H1 (cell line): ENCODE data around the gene ASGR1. TPM values are rescaled to one million over a fixed set of nuclear protein-coding genes. Genes with fewer than 3 reads are reported as not detected.

Experiments
- CTCF ChIA-PET: fragments of 300-600 bp; sonication (Branson Sonifier 250); formaldehyde crosslinking; loops from one replicate; lab custom pipeline; 2021; ENCODE audit not compliant: partially characterized antibody; lab: Charles Lee
- POLR2A ChIA-PET: fragments of 300-600 bp; sonication (Branson Sonifier 250); formaldehyde crosslinking; loops from one replicate; lab custom pipeline; 2021; ENCODE audit warnings: inconsistent platforms; ENCODE audit not compliant: partially characterized antibody; lab: Charles Lee
- DNase-seq, 2 experiments: peaks; one replicate each; pipeline versions ENCODE4 v3.0.0 to v3.0.0-alpha.2; 2010 to 2022; ENCODE audit warnings: low spot score in 2 of 2, low read depth in 1 of 2, mixed read lengths in 1 of 2
- FAIRE-seq: peaks from 2 replicates; lab custom pipeline; 2011; peaks lifted over from hg19 to GRCh38; lab: Jason Lieb, UNC
- H2AFZ ChIP-seq: 2 replicates; pipeline ENCODE4 v1.8.1; 2012; ENCODE audit warnings: low read length, inconsistent platforms
- H2AK5ac ChIP-seq: 2 replicates; pipeline ENCODE4 v1.6.1; 2013; ENCODE audit warnings: low read depth, low read length
- H2BK120ac ChIP-seq: replicated peaks from 2 replicates; pipeline ENCODE3; 2013; ENCODE audit warnings: low read depth, low read length, inconsistent platforms
- H2BK12ac ChIP-seq: 2 replicates; pipeline ENCODE4 v1.6.1; 2013; ENCODE audit warnings: low read depth, low read length
- H2BK15ac ChIP-seq: 2 replicates; pipeline ENCODE4 v1.6.1; 2013; ENCODE audit warnings: low read length
- H2BK20ac ChIP-seq: 2 replicates; pipeline ENCODE4 v1.6.1; 2013; ENCODE audit warnings: low read length
- H2BK5ac ChIP-seq: 2 replicates; pipeline ENCODE4 v1.6.1; 2013; ENCODE audit warnings: low read depth, low read length
- H3K14ac ChIP-seq: 2 replicates; pipeline ENCODE4 v1.6.1; 2013; ENCODE audit warnings: inconsistent platforms; ENCODE audit not compliant: insufficient read length
- H3K18ac ChIP-seq: 2 replicates; pipeline ENCODE4 v1.6.1; 2013; ENCODE audit warnings: low read length; ENCODE audit errors: extremely low read depth
- H3K23ac ChIP-seq: 2 replicates; pipeline ENCODE4 v1.6.1; 2013; ENCODE audit warnings: inconsistent platforms; ENCODE audit not compliant: insufficient read length
- H3K23me2 ChIP-seq: 2 replicates; pipeline ENCODE4 v1.6.1; 2013; ENCODE audit warnings: low read depth, low read length
- H3K27ac ChIP-seq: 2 replicates; pipeline ENCODE4 v1.6.1; 2011; ENCODE audit warnings: low read depth, low read length, inconsistent platforms
- H3K27me3 ChIP-seq, 4 experiments: replicated peaks in 1 of 4; 1 replicate in 1 of 4; 2 replicates in 3 of 4; pipeline versions ENCODE4 v1.6.1 to v1.8.1; 2011 to 2013; ENCODE audit warnings: low read length in 3 of 4, mild to moderate bottlenecking in 3 of 4, inconsistent platforms in 2 of 4, mixed read lengths in 2 of 4, moderate library complexity in 1 of 4; ENCODE audit not compliant: control insufficient read depth in 3 of 4, insufficient read depth in 3 of 4; ENCODE audit errors: extremely low read depth in 1 of 4
- H3K36me3 ChIP-seq, 4 experiments: 2 replicates each; pipeline versions ENCODE4 v1.6.1 to v1.8.1; 2011 to 2013; ENCODE audit warnings: mild to moderate bottlenecking in 4 of 4, low read length in 3 of 4, moderate library complexity in 2 of 4, control low read depth in 1 of 4, inconsistent platforms in 1 of 4; ENCODE audit not compliant: insufficient read depth in 4 of 4, control insufficient read depth in 2 of 4
- H3K4ac ChIP-seq: replicated peaks from 2 replicates; pipeline ENCODE3; 2013; ENCODE audit warnings: low read length, low read depth, mixed read lengths, inconsistent platforms; ENCODE audit not compliant: insufficient read length
- H3K4me1 ChIP-seq, 4 experiments: replicated peaks in 1 of 4; 1 replicate in 1 of 4; 2 replicates in 3 of 4; pipeline versions ENCODE4 v1.6.1 to v1.8.1; 2011 to 2013; ENCODE audit warnings: low read length in 3 of 4, inconsistent platforms in 2 of 4, mixed read lengths in 1 of 4; ENCODE audit not compliant: insufficient read depth in 4 of 4, control insufficient read depth in 3 of 4
- H3K4me2 ChIP-seq, 2 experiments: 2 replicates each; pipeline versions ENCODE4 v1.6.1 to v1.8.1; 2011 to 2013; ENCODE audit warnings: low read depth in 2 of 2, low read length in 2 of 2, control low read depth in 1 of 2, inconsistent platforms in 1 of 2, mild to moderate bottlenecking in 1 of 2; ENCODE audit not compliant: insufficient read depth in 1 of 2
- H3K4me3 ChIP-seq, 4 experiments: fragments of 200-600, 300-600 bp in 1 of 4; sonication (generic), shearing (Covaris generic), sonication (Bioruptor Twin) in 1 of 4; 2 replicates each; pipeline versions ENCODE4 v1.5.1 to v1.8.1; 2011 to 2016; ENCODE audit warnings: low read length in 4 of 4, low read depth in 3 of 4, control low read depth in 2 of 4, inconsistent platforms in 2 of 4, mild to moderate bottlenecking in 2 of 4, mixed read lengths in 1 of 4, moderate library complexity in 1 of 4; ENCODE audit not compliant: insufficient read depth in 2 of 4; ENCODE audit errors: extremely low read depth in 1 of 4
- H3K56ac ChIP-seq: replicated peaks from 2 replicates; pipeline ENCODE3; 2013; ENCODE audit warnings: low read depth, mild to moderate bottlenecking, mixed read lengths, low read length, inconsistent platforms; ENCODE audit not compliant: insufficient read length
- H3K79me1 ChIP-seq: 2 replicates; pipeline ENCODE4 v1.6.1; 2013; ENCODE audit warnings: low read depth, low read length, control low read depth
- H3K79me2 ChIP-seq, 2 experiments: 2 replicates each; pipeline versions ENCODE4 v1.6.1 to v1.8.1; 2012 to 2013; ENCODE audit warnings: low read length in 2 of 2, mild to moderate bottlenecking in 2 of 2, inconsistent platforms in 1 of 2; ENCODE audit not compliant: insufficient read depth in 2 of 2, control insufficient read depth in 1 of 2
- H3K9ac ChIP-seq, 4 experiments: replicated peaks in 1 of 4; 1 replicate in 1 of 4; 2 replicates in 3 of 4; pipeline versions ENCODE4 v1.6.1 to v1.8.1; 2011 to 2013; ENCODE audit warnings: low read depth in 3 of 4, low read length in 3 of 4, control low read depth in 2 of 4, mild to moderate bottlenecking in 2 of 4, moderate library complexity in 2 of 4, inconsistent platforms in 1 of 4; ENCODE audit errors: extremely low read depth in 1 of 4
- H3K9me3 ChIP-seq, 2 experiments: 2 replicates each; pipeline versions ENCODE4 v1.6.1 to v1.8.1; 2012 to 2013; ENCODE audit warnings: mild to moderate bottlenecking in 2 of 2, moderate library complexity in 2 of 2, control low read depth in 1 of 2, inconsistent platforms in 1 of 2, low read depth in 1 of 2, low read length in 1 of 2, mixed read lengths in 1 of 2; ENCODE audit not compliant: insufficient read depth in 2 of 2
- H4K20me1 ChIP-seq, 2 experiments: replicated peaks in 1 of 2; 2 replicates each; pipeline versions ENCODE3 to v1.8.1; 2011 to 2013; ENCODE audit warnings: inconsistent platforms in 2 of 2, low read length in 2 of 2, mild to moderate bottlenecking in 1 of 2; ENCODE audit not compliant: insufficient read depth in 2 of 2, control insufficient read depth in 1 of 2
- H4K5ac ChIP-seq: 2 replicates; pipeline ENCODE4 v1.6.1; 2013; ENCODE audit warnings: low read length, low read depth, mixed read lengths, inconsistent platforms; ENCODE audit not compliant: insufficient read length
- H4K8ac ChIP-seq: 2 replicates; pipeline ENCODE4 v1.8.0; 2013; ENCODE audit warnings: mild to moderate bottlenecking, moderate library complexity, low read length, inconsistent platforms; ENCODE audit not compliant: insufficient read depth; ENCODE audit errors: extremely low read depth
- H4K91ac ChIP-seq: replicated peaks from 2 replicates; pipeline ENCODE3; 2013; ENCODE audit warnings: low read length, mixed read lengths, inconsistent platforms; ENCODE audit not compliant: insufficient read length
- BRCA1 ChIP-seq: IDR thresholded peaks from 2 replicates; pipeline ENCODE4 v1.6.1; 2012; ENCODE audit warnings: low read depth, low read length, improper control_type of control experiment
- CEBPB ChIP-seq: IDR thresholded peaks from 2 replicates; pipeline ENCODE4 v1.6.1; 2012; ENCODE audit warnings: low read depth, low read length
- CHD1 ChIP-seq: IDR thresholded peaks from 2 replicates; pipeline ENCODE4 v1.6.1; 2012; ENCODE audit warnings: low read depth, low read length, improper control_type of control experiment
- HDAC6 ChIP-seq: IDR thresholded peaks from one replicate; pipeline ENCODE4 v1.7.1; 2012; ENCODE audit warnings: low read depth, mild to moderate bottlenecking, inconsistent platforms, low read length, moderate library complexity
- JUND ChIP-seq: IDR thresholded peaks from 2 replicates; pipeline ENCODE4 v1.6.1; 2011; ENCODE audit warnings: mild to moderate bottlenecking, improper control_type of control experiment, low read length
- MAFK ChIP-seq: IDR thresholded peaks from 2 replicates; pipeline ENCODE4 v1.6.1; 2012; ENCODE audit warnings: low read depth, mild to moderate bottlenecking, improper control_type of control experiment, low read length
- NANOG ChIP-seq: IDR thresholded peaks from 2 replicates; pipeline ENCODE4 v1.6.1; 2011; ENCODE audit warnings: low read length, low read depth, mild to moderate bottlenecking, inconsistent platforms; ENCODE audit not compliant: insufficient read depth, poor library complexity, severe bottlenecking
- POU5F1 ChIP-seq: IDR thresholded peaks from 2 replicates; pipeline ENCODE4 v1.6.1; 2011; ENCODE audit warnings: low read depth, mild to moderate bottlenecking, low read length, moderate library complexity
- RAD21 ChIP-seq, 2 experiments: IDR thresholded peaks in 1 of 2; conservative IDR thresholded peaks in 1 of 2; 2 replicates each; pipeline ENCODE4 v1.6.1; 2011; ENCODE audit warnings: low read depth in 2 of 2, low read length in 2 of 2, improper control_type of control experiment in 1 of 2, inconsistent platforms in 1 of 2, mild to moderate bottlenecking in 1 of 2, moderate library complexity in 1 of 2
- TAF1 ChIP-seq: IDR thresholded peaks from 2 replicates; pipeline ENCODE4 v1.6.1; 2011; ENCODE audit warnings: mild to moderate bottlenecking, low read depth, low read length
- WGBS, 2 experiments: shearing (Covaris generic) in 1 of 2; methylation state at CpG; one replicate each; pipeline versions ENCODE4 v1.1.6 to v1.1.7; 2013 to 2015; ENCODE audit warnings: low lambda C conversion rate in 2 of 2, mixed read lengths in 2 of 2, inconsistent platforms in 1 of 2, low coverage in 1 of 2, missing lambda C conversion rate in 1 of 2; ENCODE audit not compliant: insufficient replicate concordance in 2 of 2, insufficient coverage in 1 of 2, insufficient read length in 1 of 2; ENCODE audit errors: extremely low coverage in 1 of 2, missing lambda C conversion rate in 1 of 2; 5-methylcytosine and 5-hydroxymethylcytosine counted together
- polyA plus RNA-seq, 7 experiments: library from polyadenylated mRNA; depleted of rRNA in 3 of 7; stranded (reverse) in 5 of 7; unstranded in 2 of 7; fragments of >200 nt in 5 of 7; fragments of 200-250 nt in 2 of 7; gene quantifications; 1 replicate in 5 of 7; 2 replicates in 1 of 7; 4 replicates in 1 of 7; pipeline versions ENCODE4 v1.2.1 to v1.2.3, GENCODE V29; 2011 to 2013; ENCODE audit warnings: missing spikeins in 2 of 7, mixed read lengths in 2 of 7
- total RNA-seq: library from RNA; stranded (reverse); fragmentation: NEBNext Ultra II Directional; extraction: Animal tissue kit (Norgen Biotek cat#: 25700); gene quantifications from 2 replicates; pipeline ENCODE4 v1.2.1, GENCODE V29; 2021

The ASGR1 gene
- total and polyA plus RNA-seq, 2 of the 8 experiments (the other 6 are each of a cell fraction or from before 2014, with no cell fraction given) = 10.8 to 14.5 TPM

DNA sequence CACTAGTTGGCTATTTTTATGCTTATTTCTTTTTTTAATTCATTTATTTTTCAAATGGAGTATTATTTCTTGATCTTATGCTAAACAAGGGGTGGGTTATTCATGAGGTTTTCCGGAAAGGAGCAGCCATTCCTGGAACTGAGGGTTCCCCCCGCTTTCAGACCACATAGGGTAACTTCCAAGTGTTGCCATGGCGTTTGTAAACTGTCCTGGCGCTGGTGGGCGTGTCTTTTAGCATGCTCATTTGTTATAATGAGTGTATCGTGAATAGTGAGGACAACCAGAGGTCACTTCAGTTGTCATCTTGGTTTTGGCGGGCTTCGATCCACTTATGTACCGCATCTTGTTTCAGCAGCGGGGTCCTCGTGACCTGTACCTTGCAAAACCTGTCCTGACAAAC is 35.0 kb downstream of the ASGR1 start:
- Histone ChIP-seq H3K18ac (no peak overlapping the region), H3K14ac (no peak overlapping the region), H3K9me3 (no peaks in the 10 kb centered on the region), H4K8ac (no peak overlapping the region), H3K23ac (no peak overlapping the region), H3K23me2 (no peaks in the 10 kb centered on the region), H3K36me3 (no peaks in the 10 kb centered on the region), H3K27ac (no peak overlapping the region), H4K5ac (no peak overlapping the region), H2BK20ac (no peak overlapping the region), H3K56ac (no peak overlapping the region), H2BK12ac (no peak overlapping the region), H3K4me2 (no peak overlapping the region), H2BK15ac (no peak overlapping the region), H3K9ac (no peak overlapping the region), H3K4me3 (no peak overlapping the region), H2AK5ac (no peak overlapping the region), H2BK5ac (no peak overlapping the region), H2BK120ac (no peak overlapping the region), H3K4ac (no peak overlapping the region), H4K20me1 (no peaks in the 10 kb centered on the region), H3K27me3 (no peaks in the 10 kb centered on the region), H3K4me1 (peaks cover 0 to 20% (median 6%) of the 10 kb centered on the region in 4 experiments; a peak in 6 of 7 replicates), H3K79me1 (no peaks in the 10 kb centered on the region), H4K91ac (no peak overlapping the region), H2AFZ (no peak overlapping the region), H3K79me2 (no peaks in the 10 kb centered on the region)
- ChIA-PET CTCF (interaction anchor here (5.7 to 17.7 kb wide), 2 partner anchors 8 to 92 kb away, joined by 53 to 434 read pairs; partner anchors contain the start of gene SLC16A11), POLR2A (interaction anchor here (0.6 kb wide), 1 partner anchor 9 kb away, joined by 3 read pairs; no protein-coding TSS in a partner anchor)
- TF ChIP-seq CHD1 (no peak), TAF1 (no peak), JUND (no peak), POU5F1 (no peak), BRCA1 (no peak), CEBPB (no peak), NANOG (no peak), MAFK (no peak), RAD21 (IDR thresholded peaks at IDR 0.05 in 1 of 2, conservative IDR thresholded peaks at IDR 0.05 in 1 of 2; ENCODE audit: low read depth in 2 of 2, low read length in 2 of 2) (no peak), HDAC6 (no peak)
- DNase-seq = no peak
- no peak for FAIRE-seq
- WGBS, 2 experiments = 79% methylated on average over 11 of the region's 11 CpGs; no CpG with 5 or more reads in 1 of the 2 experiments
